Heart right ventricle (tissue), 16 donors: ENCODE data around the gene COL10A1. TPM values are rescaled to one million over a fixed set of nuclear protein-coding genes. Genes with fewer than 3 reads are reported as not detected.

Experiments used
- ATAC-seq, 8 donors: fragments of 200-7000 bp; cut with Tn5 transposase; one replicate each; pipeline ENCODE4 v1.9.1; 2020; ENCODE audit warnings: mild to moderate bottlenecking in 8 of 8, moderate library complexity in 8 of 8, moderate number of reproducible peaks in 1 of 8
- DNase-seq, 2 donors: peaks; one replicate each; pipeline ENCODE4 v3.0.0-alpha.2; 2020
- H3K27ac ChIP-seq, 10 donors: fragments of 200-600 bp; sonication (generic) in 2 of 10; one replicate each; pipeline versions ENCODE4 v1.5.0 to v1.8.0; 2020 to 2022; ENCODE audit warnings: mild to moderate bottlenecking in 3 of 10
- H3K27me3 ChIP-seq, 7 donors: fragments of 200-600 bp; one replicate each; pipeline ENCODE4 v1.8.0; 2021 to 2022; ENCODE audit warnings: mild to moderate bottlenecking in 2 of 7
- H3K36me3 ChIP-seq, 9 donors: fragments of 200-600 bp; sonication (generic) in 1 of 9; one replicate each; pipeline versions ENCODE4 v1.5.0 to v1.8.0; 2020 to 2022; ENCODE audit warnings: mild to moderate bottlenecking in 2 of 9
- H3K4me1 ChIP-seq, 9 donors: fragments of 200-600 bp; sonication (generic) in 1 of 9; one replicate each; pipeline versions ENCODE4 v1.5.0 to v1.8.0; 2020 to 2022; ENCODE audit warnings: mild to moderate bottlenecking in 4 of 9
- H3K4me3 ChIP-seq, 10 donors: fragments of 200-600 bp; sonication (generic) in 2 of 10; one replicate each; pipeline versions ENCODE4 v1.5.0 to v1.8.0; 2020 to 2022; ENCODE audit warnings: mild to moderate bottlenecking in 7 of 10, moderate library complexity in 2 of 10
- H3K9me3 ChIP-seq, 11 donors: fragments of 200-600 bp in 10 of 11; sonication (generic) in 2 of 11; one replicate each; pipeline versions ENCODE4 v1.5.0 to v1.8.0; 2013 to 2022; ENCODE audit warnings: mild to moderate bottlenecking in 2 of 11, control low read depth in 1 of 11, moderate library complexity in 1 of 11
- CTCF ChIP-seq, 9 donors: fragments of 200-600 bp; sonication (generic) in 2 of 9; IDR thresholded peaks; one replicate each; pipeline versions ENCODE4 v1.5.0 to v1.8.0; 2021 to 2022; ENCODE audit warnings: antibody characterized with exemption in 9 of 9, mild to moderate bottlenecking in 5 of 9, moderate library complexity in 1 of 9
- WGBS, 2 donors: extraction: QIAGEN DNeasy Blood & Tissue Kit; methylation state at CpG; one replicate each; pipeline ENCODE4 v1.1.7; 2013; ENCODE audit warnings: inconsistent platforms in 1 of 2; 5-methylcytosine and 5-hydroxymethylcytosine counted together
- intact Hi-C, 10 donors: fragments of 100-400 bp; cut with DNase I; formaldehyde crosslinking; loops; one replicate each; pipeline versions ENCODE4 v1.11.1 to v1.14.2; 2022
- polyA plus RNA-seq, 2 donors: library from polyadenylated mRNA; stranded (reverse); fragments of 200-250 nt; gene quantifications; one replicate each; pipeline ENCODE4 v1.2.3, GENCODE V29; 2013
- total RNA-seq, 10 donors: library from RNA; stranded (reverse); fragmentation: NEBNext Ultra II Directional in 3 of 10; extraction: Animal tissue kit (Norgen Biotek cat#: 25700) in 3 of 10; gene quantifications; one replicate each; pipeline versions ENCODE4 v1.2.1 to v1.2.4, GENCODE V29; 2021 to 2023
- donor health status: Arrhythmogenic right ventricular cardiomyopathy.
- donor health status: ischemic (EF 13 %, LVEDD 7.1; RV severe dilation, severe dysfunction).
- donor health status: healthy with polysubstance abuse.
- donor health status: DM: no; HTN: yes; CAD: no.
- donor health status: DM: no; HTN: no; CAD: no.
- donor health status: ischemic (EF 25% LVEDD 6.9; RV normal size, moderate dysfunction).
- donor health status: ischemic (EF 25% LVEDD 5.7; RV mildly dilated, moderate dysfunction).
- donor health status: healthy.
- donor health status: DM: yes; HTN: yes; CAD: no.
- donor health status: Ischemic cardiomyopathy.
- donor health status: ischemic (EF 35%, LVEDD 5.7; RV mildly dilated, moderate dysfunction).
- donor health status: nonischemic (EF 11% LVEDD 7.7; RV severe dilation, severe dysfunction).
- donor health status: DM: yes; HTN: yes; CAD: no.
- donor health status: PGD.
- donor health status: ischemic (EF 29% LVEDD 5.4; RV normal size, mild dysfunction).
- donor health status: nonischemic (EF 23%, LVEDD 6.1; RV moderate dilation, normal function).

Gene COL10A1
- total and polyA plus RNA-seq, 12 donors, result 0.01 to 3.1 (median 0.15) TPM; not detected in 5

GRCh38 chr6:116159782-116160524, 34.0 kb upstream of the COL10A1 start:
- intact Hi-C loops, result no loop called here
- ATAC-seq, result no peak
- no peak overlapping the region for H3K4me3 ChIP-seq
- no peak for TF ChIP-seq CTCF (IDR thresholded peaks at IDR 0.05)
- WGBS, 2 donors, result 98% methylated on average over 3 of the region's 3 CpGs
- no peaks in the 10 kb centered on the region for H3K27me3 ChIP-seq
- H3K36me3 ChIP-seq, result no peaks in the 10 kb centered on the region
- DNase-seq, result no peak
- peaks cover 0 to 19% (median 0%) of the 10 kb centered on the region in 11 donors for H3K9me3 ChIP-seq
- H3K4me1 ChIP-seq, result no peaks in the 10 kb centered on the region
- no peak overlapping the region for H3K27ac ChIP-seq

DNA sequence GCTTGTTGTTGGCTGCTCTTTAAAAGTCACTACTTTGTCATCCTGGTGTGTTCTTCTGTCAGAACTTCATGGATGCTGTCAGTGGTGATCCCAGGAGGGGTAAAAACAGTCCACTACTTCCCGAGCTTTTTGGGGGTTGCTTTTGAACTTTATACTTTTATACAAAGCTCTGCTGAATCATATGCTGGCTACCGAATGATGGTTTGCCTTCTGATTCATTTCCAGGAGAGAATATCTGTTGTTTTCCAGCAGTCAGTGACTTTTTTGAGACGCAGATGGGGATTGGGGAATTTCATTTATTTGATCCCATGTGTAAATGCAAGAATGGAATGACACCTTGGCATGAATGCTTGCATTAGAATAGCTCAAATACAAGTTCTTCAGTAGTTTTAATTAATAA, 32.7 kb upstream of the COL10A1 start:
- intact Hi-C loops, result no loop called here
- Histone ChIP-seq H3K4me3 (no peak overlapping the region), H3K27me3 (no peaks in the 10 kb centered on the region), H3K27ac (no peak overlapping the region), H3K9me3 (peaks cover 0 to 10% (median 0%) of the 10 kb centered on the region in 11 donors), H3K36me3 (no peaks in the 10 kb centered on the region), H3K4me1 (no peaks in the 10 kb centered on the region)
- no peak for TF ChIP-seq CTCF (IDR thresholded peaks at IDR 0.05)
- DNase-seq, result no peak
- WGBS, 2 donors, result 53 to 55% methylated on average over 3 of the region's 3 CpGs
- ATAC-seq, result no peak

DNA sequence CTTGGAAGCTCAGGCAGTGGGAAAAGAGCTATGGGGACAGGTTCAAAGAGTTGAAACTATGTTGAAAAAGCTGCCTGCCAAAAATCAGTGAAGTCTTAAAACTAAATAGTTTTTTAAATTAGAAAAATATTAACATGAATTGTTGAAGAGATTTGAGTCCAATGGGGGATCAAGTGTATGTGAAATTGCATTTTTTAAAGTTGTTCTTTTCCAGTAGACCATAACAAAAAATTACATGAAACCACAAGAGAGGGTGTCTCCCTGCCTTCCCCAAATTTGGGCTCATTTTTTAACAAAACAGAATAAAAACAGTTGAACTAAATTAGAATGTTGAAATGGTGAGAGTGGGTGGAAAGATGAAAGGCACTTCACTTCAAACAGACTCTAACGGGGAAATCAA, 31.5 kb upstream of the COL10A1 start:
- intact Hi-C loops, result no loop called here
- no peaks in the 10 kb centered on the region for H3K36me3 ChIP-seq
- ATAC-seq, result no peak
- DNase-seq, result no peak
- WGBS, 2 donors, result 79 to 88% methylated on average over 1 of the region's 1 CpG
- TF ChIP-seq CTCF (IDR thresholded peaks at IDR 0.05), result no peak
- H3K9me3 ChIP-seq, result peaks cover 0 to 4% (median 0%) of the 10 kb centered on the region in 11 donors
- H3K27me3 ChIP-seq, result no peaks in the 10 kb centered on the region
- H3K4me3 ChIP-seq, result no peak overlapping the region
- peaks cover 0 to 3% (median 0%) of the 10 kb centered on the region in 9 donors for H3K4me1 ChIP-seq
- no peak overlapping the region for H3K27ac ChIP-seq

GRCh38 chr6:116156405-116157326, 30.7 kb upstream of the COL10A1 start:
- Histone ChIP-seq H3K36me3 (no peaks in the 10 kb centered on the region), H3K4me1 (peaks cover 0 to 6% (median 0%) of the 10 kb centered on the region in 9 donors), H3K27me3 (no peaks in the 10 kb centered on the region), H3K9me3 (peaks cover 0 to 4% (median 0%) of the 10 kb centered on the region in 11 donors), H3K27ac (no peak overlapping the region), H3K4me3 (no peak overlapping the region)
- DNase-seq (no peak), ATAC-seq (no peak)
- intact Hi-C loops, result no loop called here
- no peak for TF ChIP-seq CTCF (IDR thresholded peaks at IDR 0.05)
- 81 to 88% methylated on average over 7 of the region's 7 CpGs for WGBS, 2 donors
